Lung (tissue), 12 donors: ENCODE results near the gene RIMS4. TPM values are rescaled to one million over a fixed set of nuclear protein-coding genes. Genes with fewer than 3 reads are reported as not detected.

ENCODE experiments used
- ATAC-seq: fragments of 200-7000 bp; cut with Tn5 transposase; one replicate; pipeline ENCODE4 v1.9.1; 2020; ENCODE audit warnings: moderate number of reproducible peaks; ENCODE audit not compliant: insufficient read depth, low FRiP score
- DNase-seq, 3 donors: peaks; one replicate each; pipeline ENCODE4 v3.0.0-alpha.2; 2013 to 2017
- H3K27ac ChIP-seq, 2 donors: one replicate each; pipeline ENCODE4 v1.5.1; 2013; ENCODE audit warnings: mild to moderate bottlenecking in 2 of 2, moderate library complexity in 2 of 2, control low read depth in 1 of 2, inconsistent platforms in 1 of 2, low read depth in 1 of 2, low read length in 1 of 2
- H3K27me3 ChIP-seq, 3 donors: one replicate each; pipeline ENCODE4 v1.5.1; 2013; ENCODE audit warnings: low read length in 2 of 3; ENCODE audit not compliant: control insufficient read depth in 3 of 3, insufficient read depth in 3 of 3
- H3K36me3 ChIP-seq, 4 donors: one replicate each; pipeline ENCODE4 v1.5.1; 2013; ENCODE audit warnings: low read length in 4 of 4, mild to moderate bottlenecking in 1 of 4, moderate library complexity in 1 of 4; ENCODE audit not compliant: control insufficient read depth in 4 of 4, insufficient read depth in 4 of 4
- H3K4me1 ChIP-seq, 5 donors: one replicate each; pipeline ENCODE4 v1.5.1; 2013; ENCODE audit warnings: low read length in 5 of 5, mild to moderate bottlenecking in 2 of 5, moderate library complexity in 1 of 5; ENCODE audit not compliant: control insufficient read depth in 5 of 5, insufficient read depth in 5 of 5
- H3K4me3 ChIP-seq: one replicate; pipeline ENCODE4 v1.5.1; 2013; ENCODE audit warnings: mild to moderate bottlenecking, control low read depth, moderate library complexity
- H3K9ac ChIP-seq, 2 donors: one replicate each; pipeline ENCODE4 v1.5.1; 2013; ENCODE audit warnings: low read length in 2 of 2, control low read depth in 1 of 2; ENCODE audit not compliant: insufficient read depth in 1 of 2
- H3K9me3 ChIP-seq, 4 donors: one replicate each; pipeline ENCODE4 v1.5.1; 2013; ENCODE audit warnings: low read length in 3 of 4, mild to moderate bottlenecking in 1 of 4, moderate library complexity in 1 of 4; ENCODE audit not compliant: control insufficient read depth in 4 of 4, insufficient read depth in 3 of 4
- CTCF ChIP-seq: IDR thresholded peaks from 2 replicates; pipeline ENCODE4 v1.5.1; 2012; ENCODE audit warnings: mild to moderate bottlenecking; ENCODE audit errors: control extremely low read depth, extremely low read depth
- WGBS, 2 donors: extraction: QIAGEN DNeasy Blood & Tissue Kit; methylation state at CpG; one replicate each; pipeline ENCODE4 v1.1.7; 2013; 5-methylcytosine and 5-hydroxymethylcytosine counted together
- polyA plus RNA-seq, 2 donors: library from polyadenylated mRNA; stranded (reverse); fragments of 200-250 nt; gene quantifications; one replicate each; pipeline ENCODE4 v1.2.1, GENCODE V29; 2013
- total RNA-seq, 2 donors: library from RNA; depleted of rRNA in 1 of 2; stranded (reverse); fragments of >200 nt in 1 of 2; gene quantifications; one replicate each; pipeline ENCODE4 v1.2.1, GENCODE V29; 2014 to 2021
- donor health status: control.
- donor health status: control.
- donor health status: Bipolar disorder and iron deficiency.
- donor health status: healthy.
- donor health status: DM: yes; HTN: yes; CAD: no.

The RIMS4 gene
- total and polyA plus RNA-seq, 4 donors, result 0.43 to 5.6 (median 1.6) TPM

- H3K9me3 ChIP-seq, result peaks cover 0 to 3% (median 0%) of the 10 kb centered on the region in 4 donors
- peaks cover 0 to 20% (median 17%) of the 10 kb centered on the region in 3 donors for H3K27me3 ChIP-seq
- no peak overlapping the region for H3K27ac ChIP-seq
- DNase-seq, result peak in 2 of 3 donors; percentile 31 to 41
- H3K4me3 ChIP-seq, result peak overlapping the region; percentile 24
- no peak for ATAC-seq
- H3K4me1 ChIP-seq, result peaks cover 0 to 6% (median 0%) of the 10 kb centered on the region in 5 donors
- no peaks in the 10 kb centered on the region for H3K36me3 ChIP-seq
- 29 to 35% methylated on average over 12 of the region's 12 CpGs for WGBS, 2 donors
- no peak overlapping the region for H3K9ac ChIP-seq
- TF ChIP-seq CTCF, result no peak
These were observed 63.8 kb downstream of the RIMS4 start for GRCh38 chr20:44746367-44747165.

GRCh38 chr20:44745598-44746366, 64.6 kb downstream of the RIMS4 start, which contains the start of gene KCNK15:
TSS of gene KCNK15 (plus strand) at chr20:44745865. CDS start at chr20:44745911, 46 bp downstream.
- WGBS, 2 donors, result 1 to 3% methylated on average over 64 to 81 of the region's 81 CpGs
- no peak within 1 kb of the TSS for H3K9ac ChIP-seq
- ATAC-seq (peak; percentile 43), DNase-seq (peak in 2 of 3 donors; percentile 22 to 23)
- H3K4me3 ChIP-seq, result peak within 1 kb of the TSS; percentile 24
- no peak for TF ChIP-seq CTCF
- H3K9me3 ChIP-seq, result peaks cover 0 to 3% (median 0%) of the 10 kb centered on the region in 4 donors
- H3K36me3 ChIP-seq, result no peaks in the 10 kb centered on the region
- H3K27me3 ChIP-seq, result peaks cover 0 to 20% (median 12%) of the 10 kb centered on the region in 3 donors
- no peak within 1 kb of the TSS for H3K27ac ChIP-seq
- H3K4me1 ChIP-seq, result peaks cover 0 to 6% (median 0%) of the 10 kb centered on the region in 5 donors

DNA sequence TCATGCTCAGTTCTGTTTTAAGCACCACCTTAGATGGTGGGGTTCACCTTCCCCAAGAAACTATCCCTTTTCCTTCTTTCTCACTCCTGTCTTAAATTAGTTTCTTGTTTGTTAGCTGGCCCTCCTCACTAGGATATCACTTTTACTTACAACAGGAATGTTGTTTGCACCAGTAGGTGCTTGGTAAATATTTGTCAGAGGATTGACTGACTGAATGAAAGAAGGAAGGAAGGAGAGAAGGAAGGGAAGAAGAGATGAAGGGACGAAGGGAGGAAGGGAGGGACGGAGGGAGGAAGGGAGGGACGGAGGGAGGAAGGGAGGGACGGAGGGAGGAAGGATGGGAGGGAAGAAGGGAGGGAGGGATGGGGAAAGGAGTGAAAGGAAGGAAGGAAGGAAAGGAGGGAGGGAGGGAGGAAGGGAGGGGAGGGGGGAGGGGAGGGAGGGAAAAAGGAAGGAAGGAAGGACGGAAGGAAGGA, 65.2 kb downstream of the RIMS4 start:
- ATAC-seq, result no peak

More for the DNA sequence above, 65.2 kb downstream of the RIMS4 start:
- Histone ChIP-seq H3K4me1 (peaks cover 0 to 9% (median 2%) of the 10 kb centered on the region in 5 donors), H3K27me3 (peaks cover 0 to 20% (median 12%) of the 10 kb centered on the region in 3 donors), H3K36me3 (no peaks in the 10 kb centered on the region), H3K27ac (no peak overlapping the region), H3K9me3 (peaks cover 0 to 1% (median 0%) of the 10 kb centered on the region in 4 donors), H3K4me3 (no peak overlapping the region), H3K9ac (no peak overlapping the region)
- no peak for TF ChIP-seq CTCF
- WGBS, 2 donors, result 22 to 33% methylated on average over 5 of the region's 5 CpGs
- DNase-seq, result no peak
